ENCODE measurements around the gene EXOC3L2. TPM values are rescaled to one million over a fixed set of nuclear protein-coding genes. Genes with fewer than 3 reads are reported as not detected.
A peak's percentile ranks its signal among the peaks of the same experiment; 100 is the strongest.

EXOC3L2 gene
- total RNA-seq, 4 donors from 2014 or later = 0.42 to 3.6 (median 2.5) TPM

DNA sequence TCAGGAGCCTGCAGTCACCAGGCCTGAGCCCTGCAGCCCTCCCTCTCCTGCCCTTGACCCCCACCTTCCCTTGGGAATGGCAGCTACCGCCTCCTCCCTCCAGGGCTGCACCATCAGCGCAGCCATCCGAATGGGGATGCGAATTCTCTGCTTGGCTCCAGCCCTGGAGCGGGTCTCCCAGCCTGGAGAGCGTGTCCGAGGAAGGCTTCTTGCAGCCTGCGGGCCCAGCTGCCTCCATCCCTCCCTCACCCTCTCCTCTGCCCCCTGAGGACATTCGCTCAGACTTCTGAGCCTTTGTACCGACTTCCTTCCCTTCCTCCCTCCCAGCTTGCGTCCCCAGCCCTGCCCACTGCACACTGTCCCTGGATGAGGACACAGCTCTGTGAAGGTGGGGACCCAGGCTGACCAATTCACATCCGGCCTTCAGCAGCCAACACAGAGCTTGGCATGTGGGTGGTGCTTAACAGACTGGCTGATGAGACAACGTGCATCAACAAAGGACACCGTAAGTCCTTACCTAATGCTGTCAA lies 78.4 kb downstream of the EXOC3L2 start:
- TF ChIP-seq, protein P1, sequence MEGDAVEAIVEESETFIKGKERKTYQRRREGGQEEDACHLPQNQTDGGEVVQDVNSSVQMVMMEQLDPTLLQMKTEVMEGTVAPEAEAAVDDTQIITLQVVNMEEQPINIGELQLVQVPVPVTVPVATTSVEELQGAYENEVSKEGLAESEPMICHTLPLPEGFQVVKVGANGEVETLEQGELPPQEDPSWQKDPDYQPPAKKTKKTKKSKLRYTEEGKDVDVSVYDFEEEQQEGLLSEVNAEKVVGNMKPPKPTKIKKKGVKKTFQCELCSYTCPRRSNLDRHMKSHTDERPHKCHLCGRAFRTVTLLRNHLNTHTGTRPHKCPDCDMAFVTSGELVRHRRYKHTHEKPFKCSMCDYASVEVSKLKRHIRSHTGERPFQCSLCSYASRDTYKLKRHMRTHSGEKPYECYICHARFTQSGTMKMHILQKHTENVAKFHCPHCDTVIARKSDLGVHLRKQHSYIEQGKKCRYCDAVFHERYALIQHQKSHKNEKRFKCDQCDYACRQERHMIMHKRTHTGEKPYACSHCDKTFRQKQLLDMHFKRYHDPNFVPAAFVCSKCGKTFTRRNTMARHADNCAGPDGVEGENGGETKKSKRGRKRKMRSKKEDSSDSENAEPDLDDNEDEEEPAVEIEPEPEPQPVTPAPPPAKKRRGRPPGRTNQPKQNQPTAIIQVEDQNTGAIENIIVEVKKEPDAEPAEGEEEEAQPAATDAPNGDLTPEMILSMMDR (IDR thresholded peaks at IDR 0.05) = no peak
- TF ChIP-seq POLR2A (IDR thresholded peaks at IDR 0.05; ENCODE audit: low read depth) (no peak), POLR2AphosphoS5 (IDR thresholded peaks at IDR 0.05) (peak in 1 of 2 donors; percentile 12), EP300 (IDR thresholded peaks at IDR 0.05) (no peak)
- WGBS = 60% methylated on average over 3 of the region's 14 CpGs
- no peak for DNase-seq (ENCODE audit: extremely low spot score)
- intact Hi-C loops (cut with DNase I) = no loop called here
- no peaks in the 10 kb centered on the region for H3K9me3 ChIP-seq
- peak overlapping the region in 1 of 4 donors; percentile 20 for H3K27ac ChIP-seq (replicated peaks in 1 of 4)
- no peak overlapping the region for H3K4me3 ChIP-seq
- H3K4me1 ChIP-seq = peaks cover 22 to 37% (median 28%) of the 10 kb centered on the region in 4 donors
- H3K36me3 ChIP-seq = peaks cover 0 to 6% (median 0%) of the 10 kb centered on the region in 4 donors
- peaks cover 0 to 8% (median 3%) of the 10 kb centered on the region in 4 donors for H3K27me3 ChIP-seq

DNA sequence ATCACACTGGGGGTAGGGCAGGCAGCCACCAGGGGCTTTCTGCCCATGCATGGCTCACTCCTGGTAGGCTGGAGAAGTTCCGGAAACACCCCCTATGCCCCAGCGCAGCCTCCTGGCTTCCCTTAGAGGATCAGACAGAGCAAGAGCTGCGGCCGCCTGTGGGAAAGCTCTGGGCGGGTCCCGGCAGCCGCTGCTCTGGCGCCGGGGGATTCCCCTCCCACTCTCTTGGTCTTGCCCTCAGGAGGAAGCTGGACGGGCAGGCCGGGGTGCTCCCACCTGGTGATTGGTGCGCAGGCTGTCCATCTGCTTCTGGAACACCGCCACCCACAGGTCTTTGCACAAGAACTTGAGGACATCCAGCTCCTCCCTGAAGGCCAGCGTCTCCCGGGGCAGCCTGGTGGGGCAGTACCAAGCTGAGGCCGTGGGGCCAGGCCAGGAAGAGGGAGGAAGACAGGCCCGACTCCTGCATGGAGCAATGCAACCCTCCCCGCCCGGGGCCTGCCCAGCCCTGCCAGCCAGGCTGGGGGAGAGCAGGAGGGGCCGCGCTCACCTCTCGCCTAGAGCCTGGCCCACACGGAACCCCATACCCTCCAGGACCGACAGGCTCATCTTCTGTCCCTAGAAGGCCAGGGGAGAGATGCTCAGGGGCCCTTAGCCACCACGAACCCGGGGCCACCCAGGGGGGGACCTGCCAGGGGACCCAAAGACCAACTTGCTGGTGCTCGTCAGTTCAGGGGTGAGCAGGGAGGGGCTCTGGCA lies 80.5 kb downstream of the EXOC3L2 start:
- Histone ChIP-seq H3K4me1 (peaks cover 14 to 28% (median 20%) of the 10 kb centered on the region in 4 donors), H3K27ac (replicated peaks in 1 of 4) (no peak overlapping the region), H3K9me3 (no peaks in the 10 kb centered on the region), H3K36me3 (peaks cover 0 to 6% (median 0%) of the 10 kb centered on the region in 4 donors), H3K4me3 (no peak overlapping the region), H3K27me3 (peaks cover 0 to 29% (median 18%) of the 10 kb centered on the region in 4 donors)
- WGBS = no CpG with 5 or more reads among the region's 27 CpGs
- TF ChIP-seq, protein P1 (IDR thresholded peaks at IDR 0.05) = no peak
- TF ChIP-seq EP300 (IDR thresholded peaks at IDR 0.05) (no peak), POLR2A (IDR thresholded peaks at IDR 0.05; ENCODE audit: low read depth) (no peak), POLR2AphosphoS5 (IDR thresholded peaks at IDR 0.05) (no peak)
- DNase-seq (ENCODE audit: extremely low spot score) = no peak
- intact Hi-C loops (cut with DNase I) = no loop called here

DNA sequence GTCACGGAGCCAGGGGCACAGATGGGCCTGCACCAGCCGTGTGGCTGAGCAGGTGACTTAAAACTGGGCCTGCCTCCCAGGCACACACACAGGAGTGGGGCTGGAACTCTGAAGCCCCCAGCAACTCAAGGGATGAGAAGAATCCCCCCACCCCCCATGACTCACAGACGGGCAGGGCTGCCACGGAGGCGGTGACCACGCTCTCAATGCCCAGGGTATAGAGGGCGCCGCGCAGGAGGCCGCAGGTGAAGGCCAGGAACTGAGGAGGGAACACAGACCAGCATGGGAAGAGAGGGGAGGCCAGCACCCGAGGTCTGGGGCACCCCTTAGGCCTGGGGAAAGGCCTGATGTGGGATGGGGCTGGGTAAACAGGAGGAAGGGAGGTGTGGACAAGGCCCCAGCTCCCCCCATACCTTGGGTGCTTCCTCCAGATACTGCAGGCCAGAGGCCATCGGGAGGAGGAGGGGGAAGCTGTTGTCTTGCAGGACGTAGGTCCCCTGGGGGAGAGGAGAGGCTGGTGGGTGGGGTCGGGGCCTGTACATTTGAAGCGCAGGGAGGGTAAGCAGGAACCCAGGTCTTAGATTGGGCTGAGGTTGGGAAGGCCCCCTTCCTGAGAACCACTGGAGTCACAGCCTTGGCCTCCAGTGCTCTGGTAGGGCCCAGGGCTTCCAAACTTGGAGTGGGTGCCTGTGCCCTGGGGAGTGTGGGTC lies 81.3 kb downstream of the EXOC3L2 start:
- DNase-seq (ENCODE audit: extremely low spot score) = no peak
- H3K4me3 ChIP-seq = no peak overlapping the region
- peaks cover 14 to 28% (median 19%) of the 10 kb centered on the region in 4 donors for H3K4me1 ChIP-seq
- WGBS = 79% methylated on average over 15 of the region's 15 CpGs
- peaks cover 0 to 37% (median 26%) of the 10 kb centered on the region in 4 donors for H3K27me3 ChIP-seq
- intact Hi-C loops (cut with DNase I) = no loop called here
- H3K9me3 ChIP-seq = no peaks in the 10 kb centered on the region
- no peak for TF ChIP-seq POLR2AphosphoS5 (IDR thresholded peaks at IDR 0.05)
- TF ChIP-seq, protein P1 (IDR thresholded peaks at IDR 0.05) = no peak
- H3K27ac ChIP-seq (replicated peaks in 1 of 4) = no peak overlapping the region
- peaks cover 0 to 6% (median 0%) of the 10 kb centered on the region in 4 donors for H3K36me3 ChIP-seq

DNA sequence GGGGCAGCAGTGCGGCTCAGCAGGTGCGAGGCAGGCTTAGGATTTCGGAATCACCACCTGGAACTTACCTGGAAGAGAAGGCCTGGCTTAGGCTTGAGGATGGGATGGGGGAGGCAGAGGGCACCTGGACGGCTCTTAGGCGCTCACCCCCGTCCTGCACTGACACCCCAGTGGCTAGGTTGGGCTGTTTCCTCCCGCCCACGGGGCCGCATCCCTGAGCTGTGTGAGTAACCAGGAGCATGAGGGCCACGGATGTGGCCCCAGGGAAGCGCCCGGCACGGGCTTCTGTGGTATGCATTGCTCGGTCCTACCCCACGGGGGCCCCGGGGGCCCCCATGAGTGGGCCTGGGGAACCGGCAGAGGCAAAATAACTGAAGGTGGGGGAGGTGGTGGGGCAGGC lies 82.1 kb downstream of the EXOC3L2 start:
- WGBS = 95% methylated on average over 14 of the region's 17 CpGs
- no peak for TF ChIP-seq POLR2AphosphoS5 (IDR thresholded peaks at IDR 0.05)
- TF ChIP-seq EP300 (IDR thresholded peaks at IDR 0.05) = no peak
- no peak for TF ChIP-seq POLR2A (IDR thresholded peaks at IDR 0.05; ENCODE audit: low read depth)
- TF ChIP-seq, protein P1 (IDR thresholded peaks at IDR 0.05) = no peak
- intact Hi-C loops (cut with DNase I) = no loop called here
- no peak for DNase-seq (ENCODE audit: extremely low spot score)
- H3K4me1 ChIP-seq = peaks cover 14 to 28% (median 19%) of the 10 kb centered on the region in 4 donors
- no peaks in the 10 kb centered on the region for H3K9me3 ChIP-seq
- no peak overlapping the region for H3K4me3 ChIP-seq
- no peak overlapping the region for H3K27ac ChIP-seq (replicated peaks in 1 of 4)
- H3K36me3 ChIP-seq = no peaks in the 10 kb centered on the region
- H3K27me3 ChIP-seq = peaks cover 0 to 45% (median 33%) of the 10 kb centered on the region in 4 donors
